IMR-90 (cell line): Measurements from ENCODE around the gene AMDHD2. TPM values are rescaled to one million over a fixed set of nuclear protein-coding genes. Genes with fewer than 3 reads are reported as not detected.
A peak's percentile ranks its signal among the peaks of the same experiment; 100 is the strongest.

Experiments used
- ATAC-seq: fragments of 200-7000 bp; cut with Tn5 transposase; 2 replicates; pipeline ENCODE4 v1.9.1; 2020; ENCODE audit warnings: low read depth, mild to moderate bottlenecking, moderate library complexity
- BruUV-seq: library from RNA; stranded (reverse); fragments of 400-500 nt; replicated peaks from 2 replicates; lab custom pipeline; 2021; lab: Mats Ljungman, UMichigan
- CTCF ChIA-PET: fragments of 300-600 bp; formaldehyde crosslinking; extraction: SDS; loops from one replicate; lab custom pipeline; 2021; ENCODE audit warnings: antibody characterized with exemption; lab: Yijun Ruan, JAX
- POLR2A ChIA-PET: fragments of 300-600 bp; sonication (Branson Sonifier 250); formaldehyde crosslinking; loops from one replicate; lab custom pipeline; 2022; ENCODE audit warnings: antibody characterized with exemption; ENCODE audit not compliant: unreplicated experiment; lab: Charles Lee
- DNase-seq: peaks from one replicate; pipeline ENCODE4 v3.0.0; 2013
- H2AFZ ChIP-seq: replicated peaks from 2 replicates; pipeline ENCODE3; 2013; ENCODE audit warnings: low read length, mild to moderate bottlenecking; ENCODE audit not compliant: poor library complexity
- H2AK5ac ChIP-seq: 2 replicates; pipeline ENCODE4 v1.6.1; 2013; ENCODE audit warnings: low read depth, low read length, inconsistent platforms
- H2AK9ac ChIP-seq: replicated peaks from 2 replicates; pipeline ENCODE3; 2013; ENCODE audit warnings: mild to moderate bottlenecking, low read depth, low read length, moderate library complexity; ENCODE audit not compliant: poor library complexity
- H2BK120ac ChIP-seq: 2 replicates; pipeline ENCODE4 v1.6.1; 2013; ENCODE audit warnings: low read depth, low read length, inconsistent platforms
- H2BK15ac ChIP-seq: 3 replicates; pipeline ENCODE4 v1.6.1; 2013; ENCODE audit warnings: low read depth, low read length, inconsistent platforms
- H2BK20ac ChIP-seq: 2 replicates; pipeline ENCODE4 v1.6.1; 2013; ENCODE audit warnings: low read depth, mild to moderate bottlenecking, inconsistent platforms, low read length, moderate library complexity
- H2BK5ac ChIP-seq: 2 replicates; pipeline ENCODE4 v1.6.1; 2013; ENCODE audit warnings: mild to moderate bottlenecking, low read depth, low read length, inconsistent platforms; ENCODE audit not compliant: poor library complexity, severe bottlenecking
- H3K14ac ChIP-seq: replicated peaks from 2 replicates; pipeline ENCODE4 v1.6.1; 2013; ENCODE audit warnings: low read depth, low read length, inconsistent platforms
- H3K18ac ChIP-seq: 2 replicates; pipeline ENCODE4 v1.6.1; 2013; ENCODE audit warnings: low read depth, low read length, control low read depth
- H3K23ac ChIP-seq: 2 replicates; pipeline ENCODE4 v1.6.1; 2013; ENCODE audit warnings: low read depth, low read length, inconsistent platforms
- H3K27ac ChIP-seq: 2 replicates; pipeline ENCODE4 v1.5.1; 2013; ENCODE audit warnings: mild to moderate bottlenecking, control low read depth, low read length; ENCODE audit not compliant: insufficient read depth
- H3K27me3 ChIP-seq: 2 replicates; pipeline ENCODE4 v1.6.1; 2013; ENCODE audit warnings: low read length; ENCODE audit not compliant: control insufficient read depth, insufficient read depth
- H3K36me3 ChIP-seq: 2 replicates; pipeline ENCODE4 v1.6.1; 2013; ENCODE audit warnings: low read length, mixed read lengths; ENCODE audit not compliant: control insufficient read depth, insufficient read depth
- H3K4ac ChIP-seq: 2 replicates; pipeline ENCODE4 v1.6.1; 2013; ENCODE audit warnings: low read depth, low read length, inconsistent platforms
- H3K4me1 ChIP-seq: 2 replicates; pipeline ENCODE4 v1.6.1; 2013; ENCODE audit warnings: low read length, mixed read lengths; ENCODE audit not compliant: control insufficient read depth, insufficient read depth
- H3K4me2 ChIP-seq: 2 replicates; pipeline ENCODE4 v1.6.1; 2013; ENCODE audit warnings: low read depth, mild to moderate bottlenecking, control low read depth, low read length, moderate library complexity
- H3K4me3 ChIP-seq: 2 replicates; pipeline ENCODE4 v1.5.1; 2013; ENCODE audit warnings: low read depth, mild to moderate bottlenecking, control low read depth, low read length, moderate library complexity; ENCODE audit not compliant: insufficient read depth
- H3K56ac ChIP-seq: 2 replicates; pipeline ENCODE4 v1.6.1; 2013; ENCODE audit warnings: low read length, inconsistent platforms; ENCODE audit not compliant: insufficient read depth; ENCODE audit errors: extremely low read depth
- H3K79me1 ChIP-seq, 2 experiments: 2 replicates each; pipeline ENCODE4 v1.6.1; 2013; ENCODE audit warnings: low read length in 2 of 2, inconsistent platforms in 1 of 2, low read depth in 1 of 2
- H3K9ac ChIP-seq: 2 replicates; pipeline ENCODE4 v1.6.1; 2013; ENCODE audit warnings: low read depth, low read length, control low read depth
- H3K9me1 ChIP-seq: 2 replicates; pipeline ENCODE4 v1.6.1; 2013; ENCODE audit warnings: low read length, inconsistent platforms; ENCODE audit not compliant: insufficient read depth
- H3K9me3 ChIP-seq: 2 replicates; pipeline ENCODE4 v1.6.1; 2013; ENCODE audit warnings: low read length; ENCODE audit not compliant: control insufficient read depth, insufficient read depth
- H4K20me1 ChIP-seq: 2 replicates; pipeline ENCODE4 v1.6.1; 2013; ENCODE audit warnings: low read length, inconsistent platforms; ENCODE audit not compliant: insufficient read depth
- H4K5ac ChIP-seq: 2 replicates; pipeline ENCODE4 v1.6.1; 2013; ENCODE audit warnings: mild to moderate bottlenecking, low read depth, low read length, control low read depth
- H4K8ac ChIP-seq, 2 experiments: 2 replicates each; pipeline ENCODE4 v1.6.1; 2013; ENCODE audit warnings: low read depth in 2 of 2, low read length in 2 of 2, control low read depth in 1 of 2, inconsistent platforms in 1 of 2
- H4K91ac ChIP-seq: 2 replicates; pipeline ENCODE4 v1.6.1; 2013; ENCODE audit warnings: low read depth, low read length, inconsistent platforms; ENCODE audit not compliant: insufficient read depth
- CTCF ChIP-seq: conservative IDR thresholded peaks from 2 replicates; pipeline ENCODE4 v1.5.1; 2012; ENCODE audit warnings: mild to moderate bottlenecking, low read depth, low read length, improper control_type of control experiment
- MXI1 ChIP-seq: IDR thresholded peaks from 2 replicates; pipeline ENCODE4 v1.6.1; 2012; ENCODE audit warnings: low read depth, mild to moderate bottlenecking, low read length, moderate library complexity, borderline replicate concordance
- POLR2A ChIP-seq: IDR thresholded peaks from 2 replicates; pipeline ENCODE4 v1.6.1; 2012; ENCODE audit warnings: mild to moderate bottlenecking, low read depth, low read length
- RFX5 ChIP-seq: IDR thresholded peaks from 2 replicates; pipeline ENCODE4 v1.8.0; 2012; ENCODE audit warnings: low read depth, mild to moderate bottlenecking, low read length, moderate library complexity
- WGBS, 2 experiments: methylation state at CpG; one replicate each; pipeline versions ENCODE4 v1.1.5 to v1.1.7; 2013; ENCODE audit warnings: missing lambda C conversion rate in 2 of 2; ENCODE audit not compliant: insufficient read length in 1 of 2; ENCODE audit errors: extremely low coverage in 2 of 2; 5-methylcytosine and 5-hydroxymethylcytosine counted together
- dilution Hi-C: fragments of 300-500 bp; cut with HindIII; formaldehyde crosslinking; loops from one replicate; pipeline ENCODE4 v1.14.3; 2018; ENCODE audit warnings: low sequenced_read_pairs; ENCODE audit not compliant: unreplicated experiment
- in situ Hi-C: fragments of 300-500 bp; cut with MboI; formaldehyde crosslinking; loops from 3 replicates; pipeline ENCODE4 v1.14.3; 2019; ENCODE audit warnings: low sequenced_read_pairs, inconsistent platforms, mixed read lengths
- intact Hi-C: fragments of 100-400 bp; cut with micrococcal nuclease; formaldehyde crosslinking; loops from 2 replicates; pipeline ENCODE4 v1.10.0; 2022
- polyA plus RNA-seq, 3 experiments: library from polyadenylated mRNA; depleted of rRNA; stranded (reverse); fragments of >200 nt; gene quantifications; 2 replicates each; pipeline ENCODE4 v1.2.3, GENCODE V29; 2012; ENCODE audit warnings: low replicate concordance in 1 of 3
- total RNA-seq: library from RNA; depleted of rRNA; stranded (reverse); fragments of >200 nt; gene quantifications from 2 replicates; pipeline ENCODE4 v1.2.3, GENCODE V29; 2012

AMDHD2 gene
- total and polyA plus RNA-seq, 2 of the 4 experiments (the other 2 are of a cell fraction), result 10.6 to 30.3 TPM

DNA sequence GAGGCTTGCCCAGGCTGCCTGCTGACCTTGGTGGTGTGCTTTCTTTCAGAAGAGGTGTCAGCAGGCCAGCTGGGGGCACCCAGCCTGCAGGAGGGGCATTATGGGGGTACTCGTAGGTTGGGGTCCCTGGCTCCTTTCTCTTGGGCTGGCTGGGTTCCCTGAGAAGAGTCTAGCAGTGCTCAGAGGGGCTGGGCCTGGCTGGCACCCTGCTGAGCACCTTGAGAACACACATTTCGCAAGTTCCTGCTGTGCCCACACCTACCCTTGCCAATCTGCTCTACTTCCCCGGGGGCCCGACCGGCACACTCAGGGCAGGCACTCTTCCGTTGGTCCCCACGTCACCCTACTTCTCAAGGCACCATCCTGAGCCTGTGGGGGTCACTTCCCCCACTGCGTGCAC, 6.0 kb downstream of the AMDHD2 start:
- BruUV-seq, result no TSS peak
- H4K5ac ChIP-seq, result no peak overlapping the region
- ChIA-PET CTCF (no interaction called here), POLR2A (no interaction called here)
- H3K4me2 ChIP-seq, result no peak overlapping the region
- in situ Hi-C loops (no loop called here), intact Hi-C loops (no loop called here), dilution Hi-C loops (no loop called here)
- no peak overlapping the region for H4K91ac ChIP-seq
- peaks cover 15 to 44% of the 10 kb centered on the region in 2 experiments for H3K79me1 ChIP-seq
- no peak overlapping the region for H2BK15ac ChIP-seq
- no peak overlapping the region for H2BK20ac ChIP-seq
- H3K27ac ChIP-seq, result no peak overlapping the region
- no peak overlapping the region for H3K4me3 ChIP-seq
- no peak overlapping the region for H3K23ac ChIP-seq
- 83% methylated on average over 6 of the region's 8 CpGs; no CpG with 5 or more reads in 1 of the 2 experiments for WGBS, 2 experiments
- DNase-seq (no peak), ATAC-seq (no peak)
- H3K56ac ChIP-seq, result no peak overlapping the region
- no peak overlapping the region for H2AFZ ChIP-seq
- H2BK5ac ChIP-seq, result no peak overlapping the region
- no peak overlapping the region for H2BK120ac ChIP-seq
- H4K8ac ChIP-seq, result no peak overlapping the region
- TF ChIP-seq CTCF (no peak), MXI1 (no peak), RFX5 (no peak), POLR2A (no peak)
- no peak overlapping the region for H3K9ac ChIP-seq
- H2AK9ac ChIP-seq, result peak overlapping the region; percentile 39
- peaks cover 4% of the 10 kb centered on the region for H3K4me1 ChIP-seq
- no peak overlapping the region for H2AK5ac ChIP-seq
- peaks cover 57% of the 10 kb centered on the region for H3K36me3 ChIP-seq
- no peaks in the 10 kb centered on the region; the same call in none of the 2 replicates for H4K20me1 ChIP-seq
- no peak overlapping the region for H3K14ac ChIP-seq
- no peaks in the 10 kb centered on the region for H3K9me3 ChIP-seq
- H3K9me1 ChIP-seq, result 0 out of 2 replicates have a peak, but pooled peaks cover 3% of the 10 kb centered on the region
- H3K27me3 ChIP-seq, result no peaks in the 10 kb centered on the region
- no peak overlapping the region for H3K18ac ChIP-seq
- H3K4ac ChIP-seq, result no peak overlapping the region
